ENCODE results near the gene CLNS1A.
"Not testable (repeated sequence)": the region's sequence is repeated elsewhere in the genome, so short reads cannot be mapped to it uniquely, and the experiment has no call there.

CLNS1A gene

GRCh38 chr11:77619576-77620198, 17.9 kb downstream of the CLNS1A start:
- in situ Hi-C loops (cut with MboI; ENCODE audit: low sequenced_read_pairs) = no loop called here

- in situ Hi-C loops (cut with MboI; ENCODE audit: low sequenced_read_pairs) = no loop called here
Observed at GRCh38 chr11:77617892-77618291, 19.7 kb downstream of the CLNS1A start.

- in situ Hi-C loops (cut with MboI; ENCODE audit: low sequenced_read_pairs) = no loop called here
Observed at GRCh38 chr11:77611921-77612320, 25.7 kb downstream of the CLNS1A start.

- in situ Hi-C loops (cut with MboI; ENCODE audit: low sequenced_read_pairs) = no loop called here
Observed at GRCh38 chr11:77609234-77609633, 28.4 kb downstream of the CLNS1A start.

- in situ Hi-C loops (cut with MboI; ENCODE audit: low sequenced_read_pairs) = no loop called here
Observed at GRCh38 chr11:77604281-77604680, 33.3 kb downstream of the CLNS1A start.

GRCh38 chr11:77602381-77603088, 35.1 kb downstream of the CLNS1A start:
- in situ Hi-C loops (cut with MboI; ENCODE audit: low sequenced_read_pairs) = no loop called here

GRCh38 chr11:77598195-77598594, 39.4 kb downstream of the CLNS1A start:
- in situ Hi-C loops (cut with MboI; ENCODE audit: low sequenced_read_pairs) = no loop called here

- in situ Hi-C loops (cut with MboI; ENCODE audit: low sequenced_read_pairs) = no loop called here
Observed at GRCh38 chr11:77596626-77597025, 41.0 kb downstream of the CLNS1A start.

- in situ Hi-C loops (cut with MboI; ENCODE audit: low sequenced_read_pairs) = no loop called here
Observed at GRCh38 chr11:77593883-77594282, 43.7 kb downstream of the CLNS1A start.

- in situ Hi-C loops (cut with MboI; ENCODE audit: low sequenced_read_pairs) = no loop called here
Observed at GRCh38 chr11:77592727-77593126, 44.9 kb downstream of the CLNS1A start.

- in situ Hi-C loops (cut with MboI; ENCODE audit: low sequenced_read_pairs) = no loop called here
Observed at GRCh38 chr11:77590194-77590782, 47.3 kb downstream of the CLNS1A start.

- in situ Hi-C loops (cut with MboI; ENCODE audit: low sequenced_read_pairs) = no loop called here
Observed at GRCh38 chr11:77589521-77590193, 47.9 kb downstream of the CLNS1A start, which contains the start of gene AQP11. TSS of gene AQP11 (plus strand) at chr11:77589953. CDS start at chr11:77589993, 40 bp downstream.

- in situ Hi-C loops (cut with MboI; ENCODE audit: low sequenced_read_pairs) = no loop called here
Observed at GRCh38 chr11:77589181-77589520, 48.4 kb downstream of the CLNS1A start.

GRCh38 chr11:77580712-77581337, 56.8 kb downstream of the CLNS1A start:
- in situ Hi-C loops (cut with MboI; ENCODE audit: low sequenced_read_pairs) = no loop called here

GRCh38 chr11:77575428-77575827, 62.2 kb downstream of the CLNS1A start:
- in situ Hi-C loops (cut with MboI; ENCODE audit: low sequenced_read_pairs) = not testable (repeated sequence)

- in situ Hi-C loops (cut with MboI; ENCODE audit: low sequenced_read_pairs) = not testable (repeated sequence)
Observed at GRCh38 chr11:77570896-77571295, 66.7 kb downstream of the CLNS1A start.

- in situ Hi-C loops (cut with MboI; ENCODE audit: low sequenced_read_pairs) = no loop called here
Observed at GRCh38 chr11:77569676-77570070, 67.9 kb downstream of the CLNS1A start.

- in situ Hi-C loops (cut with MboI; ENCODE audit: low sequenced_read_pairs) = no loop called here
Observed at GRCh38 chr11:77568916-77569675, 68.5 kb downstream of the CLNS1A start.

GRCh38 chr11:77568306-77568705, 69.3 kb downstream of the CLNS1A start:
- in situ Hi-C loops (cut with MboI; ENCODE audit: low sequenced_read_pairs) = no loop called here

Measured in hTERT RPE-1 (cell line).